GM18498 (cell line): ENCODE data around the gene CALD1.
A peak's percentile ranks its signal among the peaks of the same experiment; 100 is the strongest.

Experiments
- ATAC-seq: cut with Tn5 transposase; IDR thresholded peaks from one replicate; pipeline ENCODE4 v1.9.1; 2021; ENCODE audit warnings: mild to moderate bottlenecking, moderate library complexity; ENCODE audit not compliant: unreplicated experiment

The CALD1 gene

DNA sequence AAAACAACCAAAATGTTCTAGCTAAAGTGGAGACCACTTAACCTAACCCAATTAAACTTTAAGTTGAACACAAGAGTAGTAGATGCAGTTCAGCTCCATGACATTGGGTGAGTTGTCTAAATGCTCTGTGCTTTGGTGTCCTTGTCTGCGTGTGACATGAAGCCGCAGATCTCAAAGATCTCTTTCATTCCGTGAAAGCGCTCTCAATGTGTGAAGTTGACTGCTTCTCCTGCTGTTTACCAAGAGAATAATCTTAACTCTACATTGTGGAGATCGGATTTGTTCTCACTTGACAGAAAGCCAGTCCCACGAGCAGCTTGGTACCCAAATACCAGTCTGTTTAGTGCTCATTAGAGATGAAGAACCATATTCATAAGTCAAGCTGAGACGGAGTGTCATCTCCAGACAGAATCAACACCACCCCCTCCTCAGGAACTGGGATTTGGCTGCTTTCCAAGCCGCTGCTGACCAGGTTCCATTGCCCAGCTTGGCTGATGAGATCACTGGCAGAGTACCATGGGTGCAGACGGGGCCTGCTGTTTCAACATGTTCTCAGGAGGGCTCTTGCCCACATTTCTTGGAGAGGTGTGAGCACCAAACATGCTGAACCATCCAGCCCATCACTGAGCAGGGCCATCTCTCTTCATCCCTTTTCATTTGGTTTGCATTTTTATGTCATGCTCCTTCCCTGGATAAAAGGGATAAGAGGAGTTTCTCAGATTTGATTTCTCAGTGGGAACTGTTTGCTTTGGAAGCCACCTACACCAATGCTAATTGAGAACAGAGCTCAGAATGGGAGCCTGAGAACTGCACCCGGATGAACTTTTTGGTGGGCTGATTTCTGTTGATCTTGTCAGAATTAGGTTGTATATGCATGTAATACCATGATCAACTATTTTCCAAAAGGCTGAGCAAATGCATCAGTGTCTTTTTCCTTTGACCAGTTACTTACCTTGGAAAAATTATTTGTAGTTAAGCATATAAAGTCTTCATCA lies 111.1 kb downstream of the CALD1 start:
- ATAC-seq = no peak

DNA sequence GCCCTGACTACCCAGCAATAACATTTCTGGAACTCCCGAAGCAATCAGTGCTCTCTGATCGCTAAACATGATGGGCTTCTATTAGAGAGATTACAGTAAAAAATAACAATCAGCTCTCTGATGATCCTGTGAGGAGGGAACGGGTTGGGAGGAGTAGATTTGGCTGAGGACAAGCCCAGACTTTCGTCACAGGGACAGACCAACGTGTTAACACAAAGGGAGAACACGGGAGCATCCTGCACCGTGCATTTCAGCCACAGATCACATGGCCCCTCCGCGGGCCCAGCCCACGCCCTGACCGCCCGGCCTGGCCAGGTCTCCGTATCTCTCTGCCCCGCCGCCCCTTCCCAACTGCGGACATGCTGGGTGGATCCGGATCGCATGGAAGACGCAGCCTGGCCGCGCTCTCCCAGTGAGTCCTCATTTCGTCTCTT lies 111.8 kb downstream of the CALD1 start:
- no peak for ATAC-seq

DNA sequence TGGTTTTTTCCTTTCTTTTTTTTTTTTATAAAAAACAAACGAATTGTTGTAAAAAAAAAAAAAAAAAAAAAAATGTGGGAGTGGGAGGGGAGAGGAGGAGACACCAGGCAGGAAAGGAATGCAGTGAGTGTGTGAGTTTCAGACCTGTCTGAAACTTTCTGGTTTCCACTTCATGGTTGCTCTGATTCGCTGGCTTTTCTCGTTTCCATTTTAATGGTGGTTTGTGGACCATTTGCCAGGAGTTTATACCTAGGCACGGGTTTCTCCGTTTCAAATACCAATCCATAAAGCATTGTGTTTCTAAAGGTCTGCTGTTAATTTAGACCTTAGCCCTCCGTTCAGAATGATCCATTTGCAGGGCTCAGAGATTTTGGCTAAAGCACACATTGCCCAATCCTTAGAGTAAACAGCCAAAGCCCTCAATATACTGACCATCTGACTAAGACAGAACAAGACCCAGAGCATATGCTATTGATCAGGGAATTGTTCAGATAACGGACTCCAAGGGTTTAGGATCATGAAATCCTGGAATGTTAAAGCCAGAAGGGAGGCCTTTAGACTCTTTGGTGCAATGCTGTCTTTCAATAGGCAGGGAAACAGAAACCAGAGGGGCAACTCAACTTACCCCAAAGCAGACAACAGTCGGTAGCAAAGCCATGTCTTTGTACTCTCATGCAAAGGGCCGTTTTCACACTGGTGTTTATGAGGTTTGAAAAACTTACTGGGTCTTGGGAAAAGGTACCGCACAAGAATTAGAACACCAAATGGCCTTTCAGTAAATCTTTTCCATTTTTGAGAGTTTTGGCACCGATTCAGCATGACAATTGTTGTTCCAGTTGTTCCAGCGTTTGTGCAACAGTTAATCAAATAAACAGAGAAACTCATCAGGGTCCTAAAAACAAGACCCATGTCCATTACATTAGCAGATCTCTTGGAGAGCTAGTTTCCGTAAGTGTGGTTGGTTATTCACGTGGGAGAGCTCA lies 112.6 kb downstream of the CALD1 start:
- no peak for ATAC-seq

DNA sequence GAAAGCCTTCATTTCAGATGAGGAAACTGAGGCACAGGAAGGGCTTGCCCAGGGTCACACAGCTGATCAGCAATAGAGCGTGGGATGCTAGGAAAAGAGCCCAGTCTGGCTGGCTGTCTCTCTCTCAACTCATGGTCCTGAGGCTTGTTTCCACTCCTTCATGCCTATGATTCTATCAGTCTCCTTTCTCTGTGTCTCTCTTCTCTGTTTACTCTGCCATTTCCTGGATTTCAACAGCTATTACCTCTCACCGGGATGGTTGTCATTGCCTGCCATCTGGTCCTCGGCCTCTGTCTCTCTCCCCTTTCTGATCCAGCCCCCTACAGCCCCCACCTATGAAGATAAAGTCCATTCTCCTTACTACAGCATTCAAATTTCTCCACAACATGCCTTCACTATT lies 113.5 kb downstream of the CALD1 start:
- ATAC-seq = no peak

DNA sequence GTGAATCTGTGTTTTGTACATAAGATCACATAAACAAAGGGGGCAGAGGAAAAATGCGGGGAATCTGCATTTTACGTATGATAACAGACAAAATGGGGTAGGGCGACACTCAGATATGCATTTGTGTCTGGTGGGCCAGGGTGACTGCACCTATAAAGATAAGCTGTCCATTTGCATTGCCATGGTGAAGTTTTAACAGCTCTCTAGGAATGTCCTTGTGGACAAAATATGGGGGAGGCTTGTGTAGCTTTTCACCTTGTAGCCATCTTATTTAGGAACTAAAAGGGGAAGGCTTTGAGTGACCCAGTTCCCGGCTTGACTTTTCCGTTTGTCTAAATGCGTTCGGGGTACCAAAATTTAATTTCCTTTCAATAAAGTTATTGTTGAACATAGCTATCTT lies 114.5 kb downstream of the CALD1 start:
- no peak for ATAC-seq

DNA sequence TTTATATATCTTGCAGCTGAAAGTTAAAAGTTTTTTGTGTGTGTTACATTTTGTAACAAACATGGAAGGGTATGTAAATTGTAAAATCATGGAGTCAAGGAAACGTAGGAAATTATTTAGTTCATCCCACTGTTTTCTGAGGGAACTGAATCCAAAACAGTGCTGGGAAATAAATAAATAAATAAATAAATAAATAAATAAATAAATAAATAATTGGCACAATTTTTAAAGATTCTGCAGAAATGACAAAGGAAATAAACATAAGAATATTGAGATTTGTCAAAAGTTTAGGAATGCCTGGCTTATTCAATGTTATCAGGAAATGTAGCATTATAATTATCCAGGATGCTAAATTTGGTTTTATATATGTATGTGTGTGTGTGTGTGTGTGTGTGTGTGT lies 115.5 kb downstream of the CALD1 start:
- ATAC-seq = no peak

DNA sequence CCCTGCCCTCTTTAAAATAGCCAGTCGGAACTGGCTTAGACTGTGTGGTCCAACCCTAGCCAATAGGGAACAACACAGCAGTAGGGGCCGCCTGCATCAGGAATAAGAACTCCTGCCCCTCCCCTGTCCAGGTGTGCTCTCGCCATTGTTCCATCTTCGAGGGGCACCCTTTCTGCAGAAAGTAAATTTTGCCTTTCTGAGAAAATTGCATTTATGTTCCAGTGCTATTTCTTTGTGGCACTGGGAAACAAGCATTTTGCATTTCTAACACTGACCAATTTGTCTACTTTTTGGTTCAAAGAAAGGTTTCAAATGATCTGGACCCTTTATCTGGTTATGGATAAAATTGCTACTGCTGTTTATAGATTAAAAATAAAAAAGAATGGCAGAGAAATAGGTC lies 116.6 kb downstream of the CALD1 start:
- ATAC-seq = no peak

DNA sequence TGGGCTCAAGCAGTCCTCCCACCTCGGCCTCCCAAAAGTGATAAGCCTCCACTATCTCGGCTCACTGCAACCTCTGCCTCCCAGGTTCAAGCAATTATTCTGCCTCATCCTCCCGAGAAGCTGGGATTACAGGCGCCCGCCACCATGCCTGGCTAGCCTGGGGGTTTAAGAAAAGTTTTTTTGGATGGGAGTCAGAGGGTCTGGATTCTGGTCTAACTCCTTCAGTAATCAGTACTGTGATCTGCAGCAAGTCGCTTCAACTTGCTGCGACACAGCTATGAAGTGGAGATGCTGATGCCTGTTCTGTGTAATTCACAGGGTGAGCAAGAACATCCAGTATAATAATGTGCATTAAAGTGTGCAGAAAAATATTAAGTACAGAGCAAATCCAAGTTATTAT lies 118.5 kb downstream of the CALD1 start:
- ATAC-seq = no peak

DNA sequence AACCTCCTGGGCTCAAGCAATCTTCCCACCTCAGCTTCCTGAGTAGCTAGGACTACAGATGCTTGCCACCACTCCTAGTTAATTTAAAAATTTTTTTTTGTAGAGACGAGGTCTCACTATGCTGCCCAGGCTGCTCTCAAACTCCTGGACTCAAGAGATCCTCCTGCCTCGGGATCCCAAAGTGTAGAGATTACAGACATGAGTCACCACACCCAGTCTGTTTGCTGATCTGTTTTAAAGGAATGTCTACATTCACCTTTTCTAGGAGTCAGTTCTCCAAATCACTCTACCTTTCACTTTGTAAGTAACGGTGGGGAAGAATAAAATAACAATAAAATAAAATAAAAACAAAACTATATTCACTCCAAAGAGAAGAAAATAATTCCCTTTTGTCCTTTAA lies 120.3 kb downstream of the CALD1 start:
- ATAC-seq = no peak

DNA sequence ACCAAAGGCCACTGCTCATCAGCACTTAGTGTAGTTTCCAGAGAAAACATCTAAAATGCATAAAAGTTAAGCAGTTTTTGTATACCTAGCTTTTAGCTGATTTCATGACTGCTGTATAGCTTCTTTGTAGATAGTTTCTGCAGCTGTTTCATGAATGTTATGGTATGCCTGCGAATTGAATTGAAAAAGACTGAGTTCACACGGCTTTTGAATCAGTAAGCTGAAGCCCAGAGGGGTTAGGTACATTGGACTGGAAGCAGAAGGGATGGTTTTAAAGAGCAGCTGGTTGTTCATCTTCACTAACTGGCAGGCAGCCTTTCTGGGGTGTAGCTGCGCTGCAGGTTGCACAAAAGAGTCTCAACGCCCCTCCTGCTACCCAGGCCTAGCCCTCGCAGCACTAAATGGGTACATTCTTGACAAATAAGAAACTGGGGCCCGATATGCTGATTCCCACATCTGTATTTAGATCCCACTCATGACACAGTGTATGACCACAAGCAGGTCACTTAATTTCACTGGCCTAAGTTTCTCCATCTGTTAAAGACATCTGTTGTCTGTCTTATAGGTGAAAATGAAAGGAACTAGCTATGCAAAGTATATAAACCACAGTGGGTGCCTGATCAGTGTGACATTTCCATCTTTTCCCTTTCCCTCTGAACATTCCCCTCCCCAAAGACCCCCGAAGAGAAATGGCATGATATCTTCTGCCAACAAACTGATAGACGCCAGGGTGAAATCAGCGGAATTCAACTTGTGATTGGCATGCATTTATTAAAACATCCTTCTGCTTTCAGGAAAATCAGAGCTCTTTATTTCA lies 120.9 kb downstream of the CALD1 start:
- peak; percentile 91 for ATAC-seq

DNA sequence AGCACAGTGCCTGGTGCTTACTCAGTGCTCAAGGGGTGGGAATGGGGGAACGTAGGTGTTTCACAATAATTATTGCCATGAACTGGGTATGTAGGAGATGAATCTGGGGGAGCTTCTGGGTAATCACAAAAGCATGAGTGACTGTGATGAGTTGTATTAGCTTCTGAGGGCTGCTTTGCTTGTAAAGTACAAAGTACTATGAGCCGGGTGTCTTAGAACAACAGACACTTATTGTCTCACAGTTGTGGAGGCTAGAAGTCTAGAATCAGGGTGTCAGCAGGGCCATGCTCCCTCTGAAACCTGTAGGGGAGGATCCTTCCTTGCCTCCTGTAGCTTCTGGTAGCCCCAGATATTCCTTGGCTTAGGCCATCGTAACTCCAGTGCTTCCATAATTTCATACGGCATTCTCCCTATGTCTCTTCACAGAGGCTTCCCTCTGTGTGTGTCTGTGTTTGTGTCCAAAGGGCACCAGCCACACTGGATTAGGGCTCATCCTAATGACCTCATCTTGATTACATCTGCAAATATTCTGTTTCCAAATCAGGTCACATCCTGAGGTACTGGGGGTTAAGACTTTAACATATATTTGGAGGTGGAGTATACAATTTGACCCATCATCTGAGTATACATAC lies 122.1 kb downstream of the CALD1 start:
- ATAC-seq = no peak

DNA sequence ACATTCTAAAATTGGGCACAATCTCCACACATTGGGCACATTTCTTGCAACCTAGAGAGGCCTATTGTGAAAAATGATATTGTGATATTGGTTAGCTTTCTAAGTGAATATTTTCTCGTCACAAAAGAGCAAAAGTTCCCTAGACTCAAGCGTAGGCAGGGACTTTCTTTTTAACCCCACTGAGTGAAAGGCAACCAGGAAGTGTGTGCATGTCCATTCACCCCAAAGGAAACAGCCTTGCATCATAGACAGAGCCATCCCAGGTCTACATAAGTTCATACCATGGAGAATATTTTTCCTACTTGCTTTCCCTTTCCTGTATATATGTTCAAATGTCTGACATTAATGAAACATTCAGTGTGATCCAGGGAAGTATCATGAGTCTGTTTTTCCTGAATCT lies 122.6 kb downstream of the CALD1 start:
- no peak for ATAC-seq

DNA sequence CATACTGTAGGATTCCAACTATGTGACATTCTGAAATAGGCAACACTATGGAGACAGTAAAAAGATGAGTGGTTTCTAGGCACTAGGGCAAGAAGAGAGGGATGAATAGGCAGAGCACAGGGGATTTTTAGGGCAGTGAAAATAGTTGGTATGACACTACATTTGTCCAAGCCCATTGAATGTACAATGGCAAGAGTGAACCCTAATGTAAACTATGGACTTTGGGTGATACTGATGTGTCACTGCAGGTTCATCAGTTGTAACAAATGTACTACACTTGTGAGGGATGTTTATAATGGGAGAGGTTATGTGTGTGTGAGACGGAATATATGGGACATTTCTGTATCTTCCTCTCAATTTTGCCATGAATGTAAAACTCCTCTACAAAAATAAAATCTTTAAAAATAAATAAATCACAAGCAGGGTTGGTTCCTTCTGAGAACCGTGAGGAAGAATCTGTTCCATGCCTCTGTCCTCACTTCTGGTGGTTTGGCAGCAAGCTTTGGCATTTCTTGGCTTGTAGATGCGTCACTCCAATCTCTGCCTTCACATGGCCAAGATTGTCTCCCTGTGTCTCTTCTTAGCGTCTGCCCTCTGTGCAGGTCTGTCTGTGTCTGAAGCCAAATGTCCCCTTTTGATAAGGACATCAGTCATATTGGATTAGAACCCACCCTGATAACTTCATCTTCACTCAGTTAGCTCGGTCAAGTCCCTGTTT lies 123.8 kb downstream of the CALD1 start:
- ATAC-seq = no peak

DNA sequence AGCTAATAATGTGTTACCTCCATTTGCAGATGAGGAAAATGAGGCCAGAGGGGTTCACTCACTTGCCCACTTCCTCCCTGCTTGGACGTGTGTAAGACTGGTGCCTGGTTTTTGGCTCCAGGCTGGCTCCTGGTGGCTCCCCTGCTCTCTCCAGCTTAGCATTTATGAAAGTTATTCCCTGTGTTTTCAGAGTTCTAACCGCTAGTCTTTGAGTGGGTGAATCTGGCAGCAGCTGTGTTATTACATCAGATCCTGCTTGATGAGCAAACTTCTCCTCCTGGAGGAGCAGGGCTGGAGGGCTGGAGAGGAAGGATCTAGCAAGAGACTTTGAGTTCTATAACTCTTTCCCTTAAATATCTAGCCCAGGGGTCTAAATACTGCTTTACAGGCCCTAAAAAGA lies 125.9 kb downstream of the CALD1 start:
- ATAC-seq = no peak

DNA sequence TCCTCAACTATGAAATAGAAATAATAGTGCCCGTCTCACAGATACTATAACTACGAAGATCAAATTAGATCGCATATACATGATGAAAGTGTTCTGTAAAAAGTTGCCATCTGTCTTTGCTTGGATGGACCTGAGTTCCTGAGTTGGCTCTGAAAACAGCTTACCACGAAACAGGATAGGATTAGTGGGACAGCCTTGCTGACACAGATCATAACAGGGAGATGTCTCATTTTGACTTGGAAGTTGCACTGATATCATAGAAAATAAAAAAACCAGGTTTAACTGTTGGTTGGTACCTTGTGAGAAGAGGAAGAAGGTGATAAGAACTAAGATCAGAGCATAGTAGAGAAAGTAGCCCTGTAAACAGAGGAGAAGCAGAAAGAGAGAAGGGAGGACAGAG lies 127.6 kb downstream of the CALD1 start:
- ATAC-seq = no peak

DNA sequence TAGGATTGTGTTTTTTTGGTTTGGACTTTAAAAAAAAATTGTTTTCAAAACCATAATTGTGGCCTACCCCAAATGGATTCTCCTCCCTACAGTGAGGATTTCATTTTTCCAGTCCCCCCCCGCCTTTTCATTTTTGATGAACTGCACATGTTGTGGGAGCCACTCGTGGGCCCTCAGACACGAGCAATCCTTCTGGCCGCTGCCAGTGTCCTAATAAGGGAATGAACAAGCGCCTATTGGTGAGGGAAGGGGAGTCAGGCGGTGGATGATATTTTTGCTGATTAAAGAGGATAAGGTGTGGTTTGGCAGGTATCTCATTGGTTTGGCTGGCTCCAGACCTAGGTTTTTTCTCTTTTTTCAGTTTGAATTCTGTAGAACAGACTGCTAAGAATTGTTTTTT lies 128.2 kb downstream of the CALD1 start:
- no peak for ATAC-seq

DNA sequence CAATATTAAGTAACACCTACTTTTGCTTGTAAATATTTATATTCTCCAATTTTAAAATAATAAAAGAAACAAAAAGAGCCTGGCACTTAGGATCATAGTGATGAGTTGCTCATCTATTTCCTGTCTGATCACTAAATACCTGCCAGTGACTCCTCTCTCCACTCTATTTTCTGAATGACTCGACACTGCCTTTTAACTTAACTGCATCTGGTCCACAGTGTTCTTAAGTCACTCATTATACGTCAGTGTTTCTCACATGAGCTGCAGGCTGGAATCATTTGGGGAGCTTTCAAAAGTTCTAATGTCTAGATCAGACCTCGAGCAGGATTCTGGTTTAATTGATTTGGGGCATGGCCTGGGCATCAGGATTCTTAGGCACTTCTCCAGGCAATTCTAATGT lies 128.9 kb downstream of the CALD1 start:
- ATAC-seq = no peak

DNA sequence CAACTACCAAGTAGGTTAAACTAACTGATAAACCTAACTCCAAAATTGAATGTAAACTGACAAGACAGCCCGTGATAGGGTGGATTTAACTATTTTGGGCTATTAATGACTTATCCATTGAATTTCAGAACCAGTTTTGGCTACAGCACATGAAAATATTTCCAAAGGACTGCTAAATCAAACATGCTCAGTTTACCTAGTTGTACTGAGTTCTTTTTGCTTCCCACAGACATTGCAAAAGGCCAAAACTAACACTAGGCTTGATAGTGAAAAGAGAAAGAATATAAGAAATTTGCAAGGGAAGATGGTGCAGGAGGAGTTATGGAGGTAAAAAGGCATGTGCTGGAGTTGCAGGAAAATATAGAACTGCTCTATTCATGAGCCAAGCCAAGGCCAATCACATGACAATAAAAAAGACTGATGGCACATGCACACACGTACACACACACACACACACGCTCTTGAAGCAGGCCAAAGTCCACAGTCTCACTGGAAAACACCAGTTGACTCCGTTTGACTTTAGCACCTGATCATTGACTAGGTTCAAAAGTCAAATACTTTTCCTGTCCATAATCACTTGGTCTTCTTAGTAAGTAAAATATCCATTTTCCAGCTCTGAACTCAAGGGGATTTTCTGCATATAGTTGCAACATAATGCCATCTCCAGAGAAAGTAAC lies 130.9 kb downstream of the CALD1 start:
- no peak for ATAC-seq

DNA sequence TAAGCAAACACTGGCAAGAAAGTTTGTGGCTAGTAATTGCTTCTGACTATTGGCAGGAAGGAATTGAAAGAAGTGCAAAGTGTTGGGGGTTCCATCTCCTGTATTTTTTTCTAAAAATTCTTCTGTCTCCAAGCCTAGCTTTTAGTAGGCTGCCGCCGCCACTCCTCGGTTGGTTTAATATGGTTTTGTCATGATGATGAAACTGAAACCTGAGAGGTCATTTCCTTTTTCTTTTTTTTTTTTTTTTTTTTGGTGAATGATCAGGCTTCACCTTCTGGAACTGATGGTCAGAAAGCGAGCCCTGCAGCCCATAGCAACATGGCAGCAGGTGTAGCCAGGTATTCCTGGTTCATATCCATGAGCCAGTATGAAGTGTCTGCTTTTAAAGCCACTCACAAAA lies 131.5 kb downstream of the CALD1 start:
- peak; percentile 48 for ATAC-seq
